GM12801 (cell line): Measurements from ENCODE around the gene DNAJC25.

Experiments
- CTCF ChIP-seq: IDR thresholded peaks from one replicate; pipeline ENCODE4 v1.5.1; 2011; ENCODE audit warnings: control low read depth; ENCODE audit not compliant: insufficient read length; ENCODE audit errors: extremely low read depth

The DNAJC25 gene

GRCh38 chr9:111599955-111600343 lies 31.2 kb upstream of the DNAJC25 start:
- TF ChIP-seq CTCF: no peak

DNA sequence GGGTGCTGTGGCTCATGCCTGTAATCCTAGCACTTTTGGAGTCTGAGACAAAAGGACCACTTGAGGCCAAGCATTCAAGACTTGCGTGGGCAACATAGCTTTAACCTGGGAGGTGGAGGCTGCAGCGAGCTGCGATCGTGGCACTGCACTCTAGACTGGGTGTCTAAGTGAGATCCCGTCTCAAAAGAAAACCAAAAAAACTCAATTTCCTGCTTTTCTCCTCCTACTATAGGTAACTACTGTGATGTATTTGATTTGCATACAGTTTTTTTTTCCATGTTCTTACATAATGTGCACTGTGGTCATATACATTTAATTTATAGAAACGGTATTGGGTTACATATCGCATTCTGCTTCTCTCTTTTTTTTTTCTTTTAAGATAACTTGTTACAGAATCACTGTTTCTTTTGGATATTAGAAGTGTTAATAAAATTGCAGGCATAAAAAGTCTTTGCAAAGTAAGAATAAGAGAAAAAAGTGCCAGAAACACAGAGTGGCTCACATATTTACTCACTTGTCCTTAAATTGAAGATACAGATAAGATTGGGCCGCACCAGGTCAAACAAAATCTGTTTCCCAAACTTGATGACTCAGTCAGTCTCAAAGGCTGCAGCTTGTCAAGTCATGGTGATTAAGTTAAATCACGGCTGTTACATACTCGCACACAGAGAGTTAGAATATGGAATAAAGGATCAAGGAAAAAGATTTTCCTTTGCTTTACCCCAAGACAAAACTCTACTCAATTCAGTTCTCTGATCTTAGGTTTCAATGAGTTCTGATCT lies 29.7 kb upstream of the DNAJC25 start:
- TF ChIP-seq CTCF: no peak

DNA sequence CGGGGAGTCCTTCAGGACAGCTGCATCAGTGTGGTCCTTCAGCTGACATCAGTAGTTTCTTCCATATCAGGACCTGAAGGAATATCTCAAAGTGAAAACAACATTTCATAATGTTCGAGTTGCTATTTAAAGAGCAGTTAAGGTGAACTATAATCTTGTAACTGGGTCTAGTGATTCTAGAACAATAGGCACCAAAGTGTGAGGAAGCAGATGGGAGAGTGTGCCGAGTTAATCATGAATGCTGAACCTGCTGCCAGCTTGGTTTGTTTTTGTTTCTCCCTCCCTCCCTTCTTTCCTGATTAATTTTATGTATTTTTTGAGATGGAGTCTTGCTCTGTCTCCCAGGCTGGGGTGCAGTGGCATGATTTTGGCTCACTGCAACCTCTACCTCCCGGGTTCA lies 28.1 kb upstream of the DNAJC25 start:
- no peak for TF ChIP-seq CTCF

DNA sequence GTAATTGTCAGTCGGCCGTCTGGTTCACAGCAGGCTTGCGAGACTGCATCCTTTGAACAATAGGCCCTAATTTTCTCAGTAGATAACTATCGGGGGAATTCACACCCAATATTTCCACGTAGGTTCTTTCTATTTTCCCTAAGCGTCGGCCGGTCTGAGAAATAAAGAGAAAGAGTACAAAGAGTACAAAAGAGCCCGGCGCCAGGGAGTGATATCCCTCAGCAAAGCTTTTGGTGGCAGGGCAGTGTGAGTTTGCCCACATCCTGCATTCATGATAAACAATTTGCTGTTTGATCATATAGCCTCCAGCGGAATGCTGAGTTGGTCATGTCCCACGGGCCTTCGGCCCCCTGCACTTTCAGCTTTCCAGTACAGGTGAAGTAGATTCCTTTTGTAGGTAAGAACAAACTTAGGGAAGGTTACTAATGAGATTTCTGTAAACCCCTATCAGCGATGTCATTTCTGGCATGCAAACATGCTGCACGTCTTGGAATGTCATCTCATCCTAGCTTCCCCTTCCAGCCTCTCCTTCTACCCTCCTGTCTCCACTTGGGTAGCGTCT lies 27.0 kb upstream of the DNAJC25 start:
- TF ChIP-seq CTCF: no peak

DNA sequence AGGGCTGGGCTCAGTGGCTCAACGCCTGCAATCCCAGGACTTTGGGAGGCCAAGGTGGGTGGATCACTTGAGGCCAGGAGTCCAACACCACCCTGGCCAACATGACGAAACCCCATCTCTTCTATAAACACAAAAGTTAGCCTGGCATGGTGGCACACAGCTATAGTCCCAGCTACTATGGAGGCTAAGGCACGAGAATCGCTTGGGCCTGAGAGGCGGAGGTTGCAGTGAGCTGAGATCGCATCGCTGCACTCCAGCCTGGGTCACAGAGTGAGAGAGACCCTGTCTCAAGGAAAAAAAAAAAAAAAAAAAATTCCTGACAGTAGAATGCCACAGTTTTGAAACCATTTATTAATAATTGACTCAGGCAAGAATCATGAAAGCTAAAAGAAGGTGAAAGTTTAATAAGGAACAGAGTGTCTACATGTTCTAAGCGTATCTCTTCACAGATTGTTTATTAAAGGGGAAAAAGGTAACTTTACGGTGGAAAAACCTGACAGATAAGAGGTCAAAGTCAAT lies 26.0 kb upstream of the DNAJC25 start:
- no peak for TF ChIP-seq CTCF

GRCh38 chr9:111610149-111610548 lies 21.0 kb upstream of the DNAJC25 start:
- no peak for TF ChIP-seq CTCF

- TF ChIP-seq CTCF: no peak
Observed at GRCh38 chr9:111610845-111611244, 20.3 kb upstream of the DNAJC25 start.
